HEK293 (cell line): ENCODE results near the gene ARL15.

Source experiments
- BCL11B ChIP-seq: fragments of 450-650 bp; formaldehyde crosslinking; IDR thresholded peaks from 2 replicates; pipeline ENCODE4 v1.5.1; 2016; ENCODE audit warnings: low read depth, missing biosample characterization, missing genetic modification characterization
- CTCF ChIP-seq: fragments of 450-650 bp; formaldehyde crosslinking; IDR thresholded peaks from 2 replicates; pipeline ENCODE4 v1.5.1; 2016; ENCODE audit warnings: missing biosample characterization, missing genetic modification characterization
- GLIS2 ChIP-seq: fragments of 450-650 bp; formaldehyde crosslinking; IDR thresholded peaks from 2 replicates; pipeline ENCODE4 v1.5.1; 2016; ENCODE audit warnings: missing biosample characterization, missing genetic modification characterization
- REST ChIP-seq: fragments of 450-650 bp; formaldehyde crosslinking; IDR thresholded peaks from 2 replicates; pipeline ENCODE4 v1.5.1; 2016; ENCODE audit warnings: missing biosample characterization, missing genetic modification characterization
- SP7 ChIP-seq: fragments of 450-650 bp; formaldehyde crosslinking; IDR thresholded peaks from 2 replicates; pipeline ENCODE4 v1.5.1; 2016; ENCODE audit warnings: missing biosample characterization, missing genetic modification characterization
- ZBTB11 ChIP-seq: fragments of 450-650 bp; formaldehyde crosslinking; conservative IDR thresholded peaks from 2 replicates; pipeline ENCODE4 v1.5.1; 2016; ENCODE audit warnings: low read depth, missing biosample characterization, missing genetic modification characterization
- ZBTB6 ChIP-seq: fragments of 450-650 bp; formaldehyde crosslinking; IDR thresholded peaks from 2 replicates; pipeline ENCODE4 v1.5.1; 2017; ENCODE audit warnings: missing biosample characterization, missing genetic modification characterization
- ZNF24 ChIP-seq: fragments of 450-650 bp; formaldehyde crosslinking; IDR thresholded peaks from 2 replicates; pipeline ENCODE4 v1.5.1; 2016; ENCODE audit warnings: missing biosample characterization, missing genetic modification characterization
- ZNF768 ChIP-seq: fragments of 450-650 bp; formaldehyde crosslinking; IDR thresholded peaks from 2 replicates; pipeline ENCODE4 v1.5.1; 2018; ENCODE audit warnings: missing biosample characterization, mild to moderate bottlenecking, missing genetic modification characterization

- no peak for TF ChIP-seq CTCF (tag by site-specific recombination)
- TF ChIP-seq ZNF24 (tag by site-specific recombination), result no peak
- TF ChIP-seq GLIS2 (tag by site-specific recombination), result no peak
- no peak for TF ChIP-seq ZNF768
- no peak for TF ChIP-seq ZBTB6
- no peak for TF ChIP-seq REST (tag by site-specific recombination)
- no peak for TF ChIP-seq SP7 (tag by site-specific recombination)
- no peak for TF ChIP-seq BCL11B (tag by site-specific recombination)
- TF ChIP-seq ZBTB11 (tag by site-specific recombination), result no peak
Measured at GRCh38 chr5:53908757-53909156, 401.6 kb downstream of the ARL15 start.
